Memory B cell (primary cell): Measurements from ENCODE around the gene SCAF4.
"Not testable (repeated sequence)": the region's sequence is repeated elsewhere in the genome, so short reads cannot be mapped to it uniquely, and the experiment has no call there.

ENCODE experiments used
- ATAC-seq: fragments of 150-1000 bp; cut with Tn5 transposase; 2 replicates; pipeline ENCODE4 v1.10.0; 2021; ENCODE audit warnings: low read depth, mild to moderate bottlenecking, moderate library complexity
- DNase-seq, 2 donors: peaks; one replicate each; pipeline ENCODE4 v3.0.0; 2022; ENCODE audit warnings: low spot score in 2 of 2
- H3K27ac Mint-ChIP-seq: one replicate; pipeline ENCODE4 v1.8.0; 2022; ENCODE audit warnings: mild to moderate bottlenecking, moderate library complexity, mixed read lengths
- H3K27me3 Mint-ChIP-seq: one replicate; pipeline ENCODE4 v1.8.0; 2022; ENCODE audit warnings: mixed read lengths
- H3K36me3 Mint-ChIP-seq: one replicate; pipeline ENCODE4 v1.8.0; 2022; ENCODE audit warnings: mild to moderate bottlenecking, mixed read lengths
- H3K4me1 Mint-ChIP-seq: one replicate; pipeline ENCODE4 v1.8.0; 2022; ENCODE audit warnings: mixed read lengths
- H3K4me3 Mint-ChIP-seq: one replicate; pipeline ENCODE4 v1.8.0; 2022; ENCODE audit warnings: mild to moderate bottlenecking, moderate library complexity, mixed read lengths
- H3K9me3 Mint-ChIP-seq: one replicate; pipeline ENCODE4 v1.8.0; 2022; ENCODE audit warnings: mixed read lengths

The SCAF4 gene

DNA sequence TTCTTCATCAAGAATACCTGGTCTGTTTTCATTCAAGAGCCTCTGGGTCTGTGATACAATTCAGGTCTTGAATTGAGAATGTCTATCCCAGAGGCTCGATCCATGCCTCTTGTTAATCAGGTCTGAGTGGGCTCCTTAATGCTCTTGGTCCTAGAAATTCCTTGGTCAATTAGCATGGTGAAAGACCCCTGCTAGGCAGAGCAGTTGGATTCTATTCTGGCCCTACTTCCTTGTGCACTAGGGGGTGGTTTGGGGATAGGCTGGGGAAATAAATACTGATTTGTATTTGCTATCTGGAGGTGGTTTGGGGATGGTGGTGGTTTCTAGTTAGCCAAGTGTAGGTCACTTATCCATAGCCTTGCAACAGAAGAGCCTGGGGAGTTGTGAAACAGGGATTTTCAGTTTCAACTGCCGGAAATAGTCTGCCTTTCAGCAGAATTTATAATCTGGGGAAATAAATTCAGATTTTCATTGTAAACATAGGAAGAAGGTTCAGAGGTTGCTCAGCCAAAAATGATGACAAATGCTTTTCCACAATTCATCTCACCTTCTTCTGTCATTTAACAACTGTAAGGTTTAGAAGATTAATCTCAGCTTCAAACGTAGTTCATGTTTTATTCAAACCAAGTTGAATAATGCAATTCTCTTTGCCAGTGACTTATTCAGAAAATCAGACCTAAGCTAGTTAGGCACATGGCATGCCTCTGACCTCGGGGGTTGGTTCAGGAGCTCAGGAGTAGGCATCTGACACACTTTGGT lies 22.2 kb upstream of the SCAF4 start:
- H3K4me3 Mint-ChIP-seq = no peak overlapping the region
- peaks cover 2% of the 10 kb centered on the region for H3K36me3 Mint-ChIP-seq
- no peaks in the 10 kb centered on the region for H3K4me1 Mint-ChIP-seq
- no peaks in the 10 kb centered on the region for H3K27me3 Mint-ChIP-seq
- DNase-seq (no peak), ATAC-seq (no peak)
- no peaks in the 10 kb centered on the region for H3K9me3 Mint-ChIP-seq
- H3K27ac Mint-ChIP-seq = no peak overlapping the region

DNA sequence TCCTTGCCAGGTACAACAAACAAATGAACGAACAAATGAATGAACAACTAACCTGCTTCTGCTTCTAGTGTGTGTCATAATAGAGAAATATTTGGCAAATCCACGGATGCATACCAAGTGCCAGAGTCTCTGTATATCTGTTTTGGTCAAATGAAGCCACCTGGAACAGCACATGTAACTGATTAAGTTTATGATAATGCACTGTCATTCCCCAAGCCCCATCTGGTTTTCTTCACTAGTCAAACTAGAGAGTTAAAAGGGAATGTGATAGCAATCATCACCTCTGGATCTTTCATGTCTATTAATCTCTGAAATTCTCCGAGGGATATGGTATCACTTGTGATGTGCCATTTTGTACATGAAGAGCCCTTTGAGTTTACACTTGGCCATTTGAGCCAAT lies 21.0 kb upstream of the SCAF4 start:
- no peaks in the 10 kb centered on the region for H3K27me3 Mint-ChIP-seq
- H3K36me3 Mint-ChIP-seq = peaks cover 2% of the 10 kb centered on the region
- peaks cover under 1% of the 10 kb centered on the region for H3K4me1 Mint-ChIP-seq
- DNase-seq = no peak
- H3K4me3 Mint-ChIP-seq = no peak overlapping the region
- no peak overlapping the region for H3K27ac Mint-ChIP-seq
- ATAC-seq = no peak
- no peaks in the 10 kb centered on the region for H3K9me3 Mint-ChIP-seq

DNA sequence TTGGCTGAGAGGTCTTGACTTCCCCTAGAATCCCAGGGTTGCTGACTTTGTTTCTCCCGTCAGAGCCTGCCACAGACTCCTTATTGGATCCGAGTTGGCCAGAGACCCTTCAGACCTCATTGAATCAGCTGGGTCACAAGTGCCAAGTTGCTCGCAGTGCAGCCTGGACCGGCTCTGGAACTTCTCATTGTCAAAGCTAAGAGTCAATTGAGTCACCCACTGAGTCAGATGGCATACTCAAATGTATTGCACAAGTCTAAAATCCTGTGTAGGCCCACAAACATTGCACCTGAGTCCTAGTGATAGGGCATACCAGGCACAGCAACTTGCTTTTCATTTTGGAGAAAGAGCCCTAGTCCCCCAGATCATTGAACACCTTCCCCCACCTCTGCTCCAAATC lies 20.4 kb upstream of the SCAF4 start:
- Mint-ChIP-seq H3K27me3 (no peaks in the 10 kb centered on the region), H3K36me3 (peaks cover 2% of the 10 kb centered on the region), H3K4me1 (peaks cover 3% of the 10 kb centered on the region), H3K9me3 (no peaks in the 10 kb centered on the region), H3K4me3 (no peak overlapping the region), H3K27ac (no peak overlapping the region)
- no peak for DNase-seq
- ATAC-seq = no peak

DNA sequence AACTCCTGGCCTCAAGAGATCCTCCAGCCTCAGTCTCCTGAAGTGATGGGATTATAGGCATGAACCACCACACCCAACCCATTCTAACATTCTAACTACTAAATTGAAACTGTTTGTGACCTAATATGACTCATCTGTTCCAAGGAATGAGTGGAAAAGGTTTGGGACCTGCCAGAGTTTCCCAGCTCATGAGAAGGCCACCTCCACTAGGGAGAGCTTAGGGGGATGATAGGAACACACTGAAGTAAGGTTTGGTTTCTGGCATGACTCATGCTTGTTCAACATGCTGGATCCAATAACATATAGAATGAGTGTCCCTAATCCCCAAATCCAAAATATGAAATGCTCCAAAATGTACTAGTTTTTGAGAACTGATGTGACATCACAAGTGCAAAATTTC lies 18.9 kb upstream of the SCAF4 start:
- Mint-ChIP-seq H3K4me3 (no peak overlapping the region), H3K4me1 (peaks cover 5% of the 10 kb centered on the region), H3K27ac (no peak overlapping the region), H3K27me3 (no peaks in the 10 kb centered on the region), H3K36me3 (peaks cover 10% of the 10 kb centered on the region), H3K9me3 (peaks cover 2% of the 10 kb centered on the region)
- ATAC-seq (no peak), DNase-seq (no peak)

DNA sequence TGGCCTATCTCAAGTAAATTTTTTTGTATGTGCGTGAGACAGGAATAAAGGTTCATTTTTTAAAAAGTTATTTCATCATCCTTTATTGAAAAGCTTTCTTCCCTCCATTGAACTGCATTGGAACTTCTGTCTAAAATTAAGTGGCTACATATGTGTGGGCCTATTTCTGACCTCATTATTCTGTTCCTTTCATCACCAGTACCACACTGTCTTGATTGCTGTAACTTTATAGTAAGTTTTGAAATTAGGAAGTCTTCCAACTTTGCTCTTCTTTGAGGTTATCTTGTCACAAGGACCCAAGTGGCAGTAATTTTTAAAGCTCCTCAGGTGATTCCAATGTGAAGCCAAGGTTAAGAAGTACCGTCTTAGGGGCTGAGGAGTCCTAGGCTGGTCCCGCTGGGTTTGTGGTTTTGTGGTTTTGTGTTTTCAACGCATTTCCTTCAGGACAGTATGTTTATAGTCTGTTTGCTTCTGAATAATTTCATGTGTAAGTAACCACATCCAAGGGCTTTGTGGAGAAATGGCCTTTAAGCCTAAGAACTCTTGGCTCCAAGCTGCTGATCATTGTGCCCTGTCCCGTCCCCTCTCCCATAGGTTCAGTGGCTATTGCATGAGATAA lies 12.4 kb upstream of the SCAF4 start:
- peaks cover 18% of the 10 kb centered on the region for H3K4me1 Mint-ChIP-seq
- DNase-seq (no peak), ATAC-seq (no peak)

DNA sequence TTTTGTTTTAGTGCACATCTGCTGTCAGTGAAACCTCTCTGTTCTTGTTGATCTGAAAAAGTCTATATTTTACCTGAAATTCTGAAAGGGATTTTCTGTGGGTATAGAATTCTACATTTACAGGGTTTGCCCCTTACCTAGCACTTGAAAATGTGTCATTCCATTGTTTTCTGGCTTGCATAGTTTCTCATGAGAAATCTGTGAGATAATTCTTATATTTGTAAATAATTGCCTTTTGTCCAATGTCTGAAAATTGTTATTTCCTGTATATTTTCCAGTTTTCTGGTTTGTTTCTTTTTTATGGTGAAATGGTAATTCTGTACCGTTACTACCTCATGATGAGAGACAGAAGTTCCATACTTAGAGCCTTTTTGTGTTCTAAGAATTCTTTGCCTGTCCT lies 11.8 kb upstream of the SCAF4 start:
- ATAC-seq = no peak
- Mint-ChIP-seq H3K4me3 (no peak overlapping the region), H3K9me3 (peaks cover 4% of the 10 kb centered on the region), H3K4me1 (peaks cover 18% of the 10 kb centered on the region), H3K36me3 (peaks cover 9% of the 10 kb centered on the region), H3K27ac (no peak overlapping the region), H3K27me3 (no peaks in the 10 kb centered on the region)
- no peak for DNase-seq

More for the DNA sequence above, 12.4 kb upstream of the SCAF4 start:
- Mint-ChIP-seq H3K36me3 (peaks cover 11% of the 10 kb centered on the region), H3K27me3 (no peaks in the 10 kb centered on the region), H3K4me3 (no peak overlapping the region), H3K27ac (no peak overlapping the region), H3K9me3 (peaks cover 4% of the 10 kb centered on the region)

DNA sequence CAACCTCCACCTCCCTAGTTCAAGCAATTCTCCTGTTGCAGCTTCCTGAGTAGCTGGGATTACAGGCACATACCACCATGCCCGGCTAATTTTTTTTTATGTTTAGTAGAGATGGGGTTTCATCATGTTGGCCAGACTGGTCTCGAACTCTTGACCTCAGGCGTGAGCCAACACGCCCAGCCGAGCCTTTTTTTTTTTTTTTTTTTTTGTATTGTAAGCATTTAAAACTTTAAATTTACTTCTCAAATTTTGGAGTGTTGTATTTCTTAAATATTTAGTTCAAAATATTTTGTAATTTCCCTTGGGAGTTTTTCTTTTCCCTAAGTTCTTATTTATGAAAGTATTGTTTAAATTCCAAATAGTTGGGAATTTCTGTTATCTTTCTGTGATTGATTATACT lies 9.2 kb upstream of the SCAF4 start:
- Mint-ChIP-seq H3K36me3 (peaks cover 4% of the 10 kb centered on the region), H3K4me3 (no peak overlapping the region), H3K9me3 (peaks cover 4% of the 10 kb centered on the region), H3K27ac (no peak overlapping the region), H3K27me3 (no peaks in the 10 kb centered on the region), H3K4me1 (peaks cover 18% of the 10 kb centered on the region)
- no peak for DNase-seq
- no peak for ATAC-seq

DNA sequence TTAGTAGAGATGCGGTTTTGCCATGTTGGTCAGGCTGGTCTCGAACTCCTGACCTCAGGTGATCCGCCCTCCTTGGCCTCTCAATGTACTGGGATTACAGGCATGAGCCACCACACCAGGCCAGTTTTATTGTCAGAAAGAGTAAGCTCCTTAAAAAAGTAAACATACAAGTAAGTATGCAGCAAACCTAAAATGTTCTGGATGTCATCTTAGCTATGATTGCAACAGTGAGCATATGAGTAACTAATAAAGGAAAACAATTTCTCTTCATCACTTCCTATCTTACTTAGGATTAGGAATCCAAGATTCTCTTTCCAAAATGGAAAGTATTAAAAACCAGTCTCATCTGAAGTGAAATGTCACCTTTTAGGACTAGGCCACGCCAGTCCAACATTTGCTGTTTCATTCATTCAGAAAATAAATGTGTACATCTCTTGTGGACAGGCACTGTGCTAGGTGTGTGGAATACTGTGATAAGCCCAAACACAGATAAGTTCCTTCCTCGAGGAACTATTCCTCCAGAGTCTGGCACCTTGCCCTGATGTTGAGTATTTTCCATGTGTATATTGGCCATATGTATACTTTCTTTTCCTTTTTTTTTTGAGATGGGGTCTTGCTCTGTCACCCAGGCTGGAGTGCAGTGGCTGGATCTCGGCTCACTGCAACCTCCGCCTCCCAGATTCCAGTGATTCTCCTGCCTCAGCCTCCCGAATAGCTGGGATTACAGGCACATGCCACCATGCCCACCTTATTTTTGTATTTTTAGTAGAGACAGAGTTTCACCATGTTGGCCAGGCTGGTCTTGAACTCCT lies 5.9 kb upstream of the SCAF4 start:
- H3K4me1 Mint-ChIP-seq = peaks cover 18% of the 10 kb centered on the region
- H3K4me3 Mint-ChIP-seq, H3K36me3 Mint-ChIP-seq, H3K27me3 Mint-ChIP-seq, H3K27ac Mint-ChIP-seq, DNase-seq, ATAC-seq, H3K9me3 Mint-ChIP-seq: not testable (repeated sequence)

DNA sequence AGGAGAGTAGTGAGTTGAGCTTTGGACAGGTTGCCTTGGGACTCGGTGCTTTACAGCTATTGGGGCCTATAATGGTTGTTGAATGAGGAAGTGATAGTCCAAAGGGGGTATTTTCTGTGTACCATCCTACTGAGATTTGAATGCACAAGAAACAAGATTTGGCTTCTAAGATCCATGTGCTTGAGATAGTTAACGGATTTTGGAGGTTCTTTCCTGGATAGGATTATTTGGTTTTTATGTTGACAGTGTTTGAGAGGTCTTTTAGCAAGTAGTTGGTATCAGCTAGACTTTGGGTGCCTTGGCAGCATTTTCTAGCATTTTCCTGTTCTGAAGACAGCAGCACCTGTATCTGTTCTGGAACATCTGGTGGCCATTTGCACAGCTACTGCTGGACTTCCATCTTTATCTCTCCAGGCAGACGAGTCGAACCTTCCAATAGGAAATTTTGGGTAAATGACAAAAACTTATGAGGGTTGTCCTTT lies 3.6 kb upstream of the SCAF4 start:
- H3K27ac Mint-ChIP-seq = peak overlapping the region; percentile 91
- H3K9me3 Mint-ChIP-seq = no peaks in the 10 kb centered on the region
- peaks cover 19% of the 10 kb centered on the region for H3K4me1 Mint-ChIP-seq
- ATAC-seq = no peak
- H3K36me3 Mint-ChIP-seq = no peaks in the 10 kb centered on the region
- DNase-seq = peak in 1 of 2 donors; percentile 22
- no peaks in the 10 kb centered on the region for H3K27me3 Mint-ChIP-seq
- peak overlapping the region; percentile 49 for H3K4me3 Mint-ChIP-seq

DNA sequence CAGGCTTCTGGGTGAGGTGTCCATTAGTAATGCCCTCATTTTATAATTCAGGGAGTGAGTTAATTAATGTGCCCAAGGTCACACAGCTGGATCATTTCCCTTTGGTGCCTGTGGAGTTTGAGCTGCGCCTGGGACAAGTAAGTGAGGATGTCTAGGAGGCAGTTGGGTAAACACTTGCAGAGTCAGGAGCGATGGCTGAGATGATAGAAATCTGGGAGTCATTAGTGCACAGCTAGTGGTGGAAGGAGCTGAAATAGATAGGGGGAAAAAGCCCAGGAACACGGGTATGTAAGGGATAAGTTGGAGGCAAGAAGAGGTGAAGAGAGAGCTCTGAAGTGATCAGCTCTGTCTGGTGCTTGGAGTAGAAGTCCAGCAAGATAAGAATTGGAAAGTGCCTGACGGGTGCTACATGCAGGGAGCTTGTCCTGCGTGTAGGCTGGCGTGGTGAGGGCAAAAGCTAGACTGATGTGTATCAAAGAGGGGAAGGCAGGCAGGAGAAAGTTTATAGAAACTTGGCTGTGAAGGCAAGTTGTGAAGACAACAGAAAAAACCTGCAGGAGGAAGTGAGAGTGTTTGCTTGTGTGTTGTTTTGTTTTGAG lies 1.7 kb upstream of the SCAF4 start:
- Mint-ChIP-seq H3K9me3 (no peaks in the 10 kb centered on the region), H3K4me3 (no peak overlapping the region), H3K36me3 (no peaks in the 10 kb centered on the region), H3K4me1 (peaks cover 18% of the 10 kb centered on the region), H3K27me3 (no peaks in the 10 kb centered on the region), H3K27ac (no peak overlapping the region)
- ATAC-seq (no peak), DNase-seq (peak in 1 of 2 donors; percentile 1)

DNA sequence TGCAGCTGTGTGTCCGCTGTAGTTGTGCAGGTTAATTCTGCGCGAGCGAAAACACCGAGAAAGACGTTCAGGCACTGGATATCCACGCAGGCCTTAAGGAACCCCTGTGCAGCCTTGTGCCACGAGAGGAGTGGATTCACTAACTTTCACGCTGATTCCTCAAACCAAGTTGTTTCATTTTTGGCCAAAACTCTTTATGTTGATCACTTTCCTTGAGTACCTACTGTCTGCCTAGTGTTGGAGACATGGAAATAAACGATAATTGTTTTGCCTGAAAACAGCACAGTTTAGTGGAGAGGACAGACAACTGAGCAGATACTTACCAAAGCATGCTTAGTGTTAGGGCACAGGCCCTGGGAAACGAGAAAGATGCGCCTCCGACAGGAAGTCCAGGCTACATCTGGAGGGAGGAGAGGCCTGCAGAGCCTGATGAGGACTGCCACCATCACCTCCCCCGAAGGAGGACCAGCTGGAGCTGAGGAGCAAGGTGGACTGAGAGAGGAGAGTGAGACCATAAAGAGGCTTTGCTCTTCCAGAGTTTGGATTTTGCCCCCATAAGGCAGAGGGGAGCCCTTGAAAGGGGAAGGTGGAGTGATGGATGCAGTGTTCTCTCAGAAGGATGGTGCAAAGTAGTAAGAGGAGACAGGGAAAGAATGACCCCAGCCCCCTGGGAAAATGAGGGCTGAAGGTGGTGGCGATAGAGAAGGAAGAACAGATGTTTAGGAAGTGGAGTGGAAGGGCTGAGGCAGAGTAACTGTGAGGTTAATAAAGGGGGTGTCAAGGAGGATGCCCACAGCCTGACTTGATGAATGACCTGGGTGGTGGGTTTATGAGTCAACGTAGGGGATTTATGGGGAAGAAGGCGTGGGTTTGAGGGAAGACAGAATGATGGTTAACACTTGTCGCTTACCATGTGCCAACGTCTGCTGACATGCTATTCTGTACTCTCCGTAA lies 956 bp upstream of the SCAF4 start:
- Mint-ChIP-seq H3K4me3 (no peak overlapping the region), H3K4me1 (peaks cover 18% of the 10 kb centered on the region), H3K9me3 (no peaks in the 10 kb centered on the region), H3K27ac (no peak overlapping the region), H3K27me3 (no peaks in the 10 kb centered on the region), H3K36me3 (no peaks in the 10 kb centered on the region)
- DNase-seq (peak in 1 of 2 donors; percentile 19), ATAC-seq (no peak)

DNA sequence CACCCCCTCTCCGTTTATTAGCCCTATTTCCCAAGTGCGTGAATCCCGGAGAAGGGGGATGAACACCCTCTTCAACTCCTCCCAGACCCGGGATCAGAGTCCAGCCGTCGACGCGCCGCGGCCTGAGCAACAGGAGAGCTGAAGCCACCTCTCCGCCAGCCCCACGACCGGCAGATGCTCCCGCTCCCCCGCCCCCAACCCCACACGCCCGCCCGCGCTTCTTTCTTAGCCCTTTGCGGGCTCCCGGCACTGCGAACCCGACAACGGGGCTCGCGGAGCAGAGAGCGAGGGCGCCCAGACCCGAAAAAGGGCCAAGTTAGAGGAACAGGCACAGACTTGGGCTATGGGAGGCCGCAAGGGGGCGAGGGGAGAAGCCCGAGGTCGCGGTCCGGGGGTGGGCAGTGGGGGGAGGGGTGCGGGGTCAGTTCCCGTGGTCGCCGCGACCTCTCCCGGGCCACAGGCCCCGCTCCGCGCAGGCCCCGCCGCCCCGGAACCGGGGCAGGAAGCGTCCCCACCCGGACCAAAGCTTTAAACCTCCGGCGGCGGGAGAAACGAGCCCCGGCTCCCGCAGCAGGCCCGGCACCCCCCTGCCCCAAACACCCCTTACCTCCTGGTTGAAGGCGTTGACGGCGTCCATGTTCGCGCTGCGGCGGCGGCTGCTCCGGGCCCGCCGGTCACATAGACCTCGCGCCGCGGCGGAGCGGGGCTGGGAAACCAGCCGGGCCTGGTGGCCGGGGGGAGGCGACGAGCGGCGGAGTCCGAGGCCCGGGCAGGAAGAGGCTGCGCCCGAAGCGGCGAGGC lies 662 bp downstream of the SCAF4 start:
- H3K36me3 Mint-ChIP-seq = peaks cover 2% of the 10 kb centered on the region
- peak overlapping the region; percentile 85 for H3K4me3 Mint-ChIP-seq
- H3K27ac Mint-ChIP-seq = peak overlapping the region; percentile 59
- H3K9me3 Mint-ChIP-seq = no peaks in the 10 kb centered on the region
- H3K4me1 Mint-ChIP-seq = peaks cover 15% of the 10 kb centered on the region
- ATAC-seq (peak; percentile 41), DNase-seq (peak in 1 of 2 donors; percentile 50)
- H3K27me3 Mint-ChIP-seq = no peaks in the 10 kb centered on the region
